Kidney (tissue), 14 donors: ENCODE data around the gene S1PR3. TPM values are rescaled to one million over a fixed set of nuclear protein-coding genes. Genes with fewer than 3 reads are reported as not detected.
A peak's percentile ranks its signal among the peaks of the same experiment; 100 is the strongest.

ENCODE experiments used
- DNase-seq, 5 donors: peaks; one replicate each; pipeline ENCODE4 v3.0.0-alpha.2; 2013 to 2020
- FAIRE-seq: peaks from 2 replicates; lab custom pipeline; 2012; peaks lifted over from hg19 to GRCh38; lab: Jason Lieb, UNC
- H3K27ac ChIP-seq, 2 donors: one replicate each; pipeline ENCODE4 v1.7.0; 2013; ENCODE audit warnings: low read depth in 2 of 2, low read length in 2 of 2, inconsistent platforms in 1 of 2
- H3K27me3 ChIP-seq: one replicate; pipeline ENCODE4 v1.7.1; 2013; ENCODE audit warnings: low read length, inconsistent platforms; ENCODE audit not compliant: control insufficient read depth, insufficient read depth
- H3K36me3 ChIP-seq, 3 donors: one replicate each; pipeline versions ENCODE4 v1.7.0 to v1.7.1; 2013; ENCODE audit warnings: low read length in 3 of 3, control low read depth in 1 of 3, inconsistent platforms in 1 of 3; ENCODE audit not compliant: insufficient read depth in 3 of 3, control insufficient read depth in 2 of 3
- H3K4me1 ChIP-seq, 3 donors: one replicate each; pipeline versions ENCODE4 v1.7.0 to v1.7.1; 2013; ENCODE audit warnings: low read length in 3 of 3, inconsistent platforms in 1 of 3, low read depth in 1 of 3; ENCODE audit not compliant: control insufficient read depth in 2 of 3, insufficient read depth in 2 of 3
- H3K4me3 ChIP-seq, 3 donors: one replicate each; pipeline versions ENCODE4 v1.7.0 to v1.8.1; 2013; ENCODE audit warnings: low read length in 3 of 3, control low read depth in 1 of 3, inconsistent platforms in 1 of 3
- H3K9ac ChIP-seq, 3 donors: one replicate each; pipeline versions ENCODE4 v1.7.0 to v1.7.1; 2013; ENCODE audit warnings: low read length in 3 of 3, control low read depth in 1 of 3, inconsistent platforms in 1 of 3
- H3K9me3 ChIP-seq, 3 donors: one replicate each; pipeline versions ENCODE4 v1.7.0 to v1.7.1; 2013; ENCODE audit warnings: low read length in 3 of 3, control low read depth in 1 of 3, inconsistent platforms in 1 of 3; ENCODE audit not compliant: control insufficient read depth in 2 of 3, insufficient read depth in 1 of 3
- intact Hi-C: fragments of 100-400 bp; cut with DNase I; formaldehyde crosslinking; loops from one replicate; pipeline ENCODE4 v1.11.1; 2022
- polyA plus RNA-seq: library from polyadenylated mRNA; stranded (reverse); fragments of 350-450 nt; fragmentation: Illumina TruSeq; extraction: RNeasy Lipid Tissue Mini Kit (QIAGEN cat#74804); gene quantifications from one replicate; pipeline ENCODE4 v1.2.3, GENCODE V29; 2014; ENCODE audit warnings: low read depth, low replicate concordance; ENCODE audit not compliant: insufficient read depth
- total RNA-seq: library from RNA; stranded (reverse); fragmentation: NEBNext Ultra II Directional; extraction: Animal tissue kit (Norgen Biotek cat#: 25700); gene quantifications from one replicate; pipeline ENCODE4 v1.2.1, GENCODE V29; 2021
- TF ChIP-seq, protein P1 (sequence below): IDR thresholded peaks from 3 replicates; pipeline ENCODE4 v1.5.1; 2012; ENCODE audit warnings: mild to moderate bottlenecking, moderate library complexity, borderline replicate concordance; ENCODE audit not compliant: insufficient read depth; ENCODE audit errors: extremely low read depth
- donor health status: control.
- donor health status: control.
- donor health status: control.
- donor health status: control.
- donor health status: control.
- donor health status: DM: yes; HTN: yes; CAD: no.
- donor health status: Normal renal cell carcinoma (clear cell type).

Gene S1PR3
- total and polyA plus RNA-seq, 2 donors from 2014 or later = 12.4 to 36.4 TPM

DNA sequence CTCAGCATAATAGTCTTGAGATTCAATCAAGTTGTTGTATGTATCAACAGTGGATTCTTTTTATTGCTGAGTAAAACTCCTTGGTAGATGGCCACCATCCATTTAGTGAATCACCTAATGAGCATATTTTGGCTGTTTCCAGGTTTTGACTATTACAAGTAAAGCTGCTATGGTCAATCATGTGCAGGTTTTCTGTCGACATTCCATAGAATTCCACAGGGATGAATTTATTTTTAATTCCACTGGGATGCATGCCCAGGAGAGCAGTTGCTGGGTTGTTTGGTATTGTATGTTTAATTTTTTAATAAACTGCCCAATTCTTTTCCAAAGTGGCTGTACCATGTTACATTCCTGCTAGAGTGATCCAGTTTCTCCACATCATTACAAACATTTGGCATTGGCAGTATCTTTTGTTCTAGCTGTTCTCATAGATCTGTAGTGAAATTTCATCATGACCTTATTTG, 10.5 kb upstream of the S1PR3 start:
- Histone ChIP-seq H3K4me1 (no peaks in the 10 kb centered on the region), H3K27me3 (no peaks in the 10 kb centered on the region), H3K9me3 (no peaks in the 10 kb centered on the region), H3K27ac (no peak overlapping the region), H3K36me3 (no peaks in the 10 kb centered on the region), H3K4me3 (no peak overlapping the region), H3K9ac (no peak overlapping the region)
- intact Hi-C loops = no loop called here
- TF ChIP-seq, protein P1, sequence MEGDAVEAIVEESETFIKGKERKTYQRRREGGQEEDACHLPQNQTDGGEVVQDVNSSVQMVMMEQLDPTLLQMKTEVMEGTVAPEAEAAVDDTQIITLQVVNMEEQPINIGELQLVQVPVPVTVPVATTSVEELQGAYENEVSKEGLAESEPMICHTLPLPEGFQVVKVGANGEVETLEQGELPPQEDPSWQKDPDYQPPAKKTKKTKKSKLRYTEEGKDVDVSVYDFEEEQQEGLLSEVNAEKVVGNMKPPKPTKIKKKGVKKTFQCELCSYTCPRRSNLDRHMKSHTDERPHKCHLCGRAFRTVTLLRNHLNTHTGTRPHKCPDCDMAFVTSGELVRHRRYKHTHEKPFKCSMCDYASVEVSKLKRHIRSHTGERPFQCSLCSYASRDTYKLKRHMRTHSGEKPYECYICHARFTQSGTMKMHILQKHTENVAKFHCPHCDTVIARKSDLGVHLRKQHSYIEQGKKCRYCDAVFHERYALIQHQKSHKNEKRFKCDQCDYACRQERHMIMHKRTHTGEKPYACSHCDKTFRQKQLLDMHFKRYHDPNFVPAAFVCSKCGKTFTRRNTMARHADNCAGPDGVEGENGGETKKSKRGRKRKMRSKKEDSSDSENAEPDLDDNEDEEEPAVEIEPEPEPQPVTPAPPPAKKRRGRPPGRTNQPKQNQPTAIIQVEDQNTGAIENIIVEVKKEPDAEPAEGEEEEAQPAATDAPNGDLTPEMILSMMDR = no peak
- DNase-seq (no peak), FAIRE-seq (no peak)

DNA sequence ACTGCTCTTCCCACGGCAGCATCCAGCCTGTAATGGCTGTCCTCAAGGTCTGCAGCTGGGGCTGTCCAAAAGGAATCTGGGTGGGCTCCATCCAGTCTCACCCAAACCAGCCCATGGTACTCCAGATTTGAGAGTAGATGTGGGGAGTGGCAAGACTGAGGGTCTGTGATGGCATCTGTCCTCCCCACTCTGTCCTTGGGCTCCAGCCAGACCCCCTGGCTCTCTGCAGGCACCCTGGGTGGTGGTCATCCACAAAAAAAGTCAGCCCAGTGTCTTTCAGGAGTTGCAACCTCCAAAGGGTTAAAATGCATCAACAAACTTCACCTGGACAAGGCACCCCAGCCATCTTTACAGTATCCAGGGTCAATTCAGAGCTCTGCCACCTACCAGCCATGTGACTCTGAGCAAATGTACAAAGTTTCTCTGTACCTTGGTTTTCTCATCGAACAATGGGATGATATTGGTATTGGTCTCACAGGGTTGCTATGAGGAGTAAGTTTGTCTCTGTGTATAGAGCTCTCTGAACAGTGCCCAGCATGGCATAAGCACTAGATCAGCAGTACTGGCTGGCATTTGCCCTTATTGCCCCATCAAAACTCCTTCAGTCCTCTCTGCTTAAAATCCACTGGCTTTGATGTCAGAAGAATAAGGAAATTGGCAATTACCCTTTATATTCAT, 7.3 kb upstream of the S1PR3 start:
- Histone ChIP-seq H3K27ac (no peak overlapping the region), H3K4me1 (no peaks in the 10 kb centered on the region), H3K4me3 (no peak overlapping the region), H3K9ac (no peak overlapping the region), H3K27me3 (no peaks in the 10 kb centered on the region), H3K9me3 (no peaks in the 10 kb centered on the region), H3K36me3 (no peaks in the 10 kb centered on the region)
- TF ChIP-seq, protein P1 = no peak
- FAIRE-seq = no peak
- intact Hi-C loops = no loop called here
- DNase-seq = no peak

DNA sequence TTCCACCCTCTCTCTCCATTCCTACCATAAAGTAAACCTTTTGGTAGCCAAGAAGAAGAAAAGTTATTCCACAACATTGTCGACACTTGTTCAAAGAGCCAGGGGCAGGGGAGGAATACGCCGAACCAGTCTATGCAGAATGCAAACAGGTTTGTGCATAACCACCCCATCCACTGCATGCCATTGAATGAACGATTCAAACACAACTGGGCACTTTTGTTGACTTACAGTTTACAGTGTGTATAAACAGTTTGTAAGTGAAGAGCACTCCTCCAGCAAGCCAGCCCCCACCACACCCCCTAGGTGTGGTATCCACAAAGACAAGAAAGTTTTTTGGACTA, 6.8 kb upstream of the S1PR3 start:
- Histone ChIP-seq H3K36me3 (no peaks in the 10 kb centered on the region), H3K27me3 (no peaks in the 10 kb centered on the region), H3K9ac (no peak overlapping the region), H3K9me3 (no peaks in the 10 kb centered on the region), H3K4me3 (no peak overlapping the region), H3K4me1 (peaks cover 0 to 3% (median 0%) of the 10 kb centered on the region in 3 donors), H3K27ac (no peak overlapping the region)
- peak in 1 of 5 donors; percentile 2 for DNase-seq
- intact Hi-C loops = no loop called here
- no peak for FAIRE-seq
- TF ChIP-seq, protein P1 = no peak
